Activated T-helper 17 cell treated with anti-CD3 and anti-CD28 coated beads, Interleukin-2, amount 50 U/mL, for 72 hours (primary cell): ENCODE data around the gene ADD3. TPM values are rescaled to one million over a fixed set of nuclear protein-coding genes. Genes with fewer than 3 reads are reported as not detected.
"Not testable (repeated sequence)": the region's sequence is repeated elsewhere in the genome, so short reads cannot be mapped to it uniquely, and the experiment has no call there.

Experiments used
- ATAC-seq: fragments of 150-1000 bp; cut with Tn5 transposase; replicated peaks from 2 replicates; pipeline ENCODE4 v1.10.0; 2021; ENCODE audit warnings: mild to moderate bottlenecking, moderate library complexity
- H3K27ac Mint-ChIP-seq: one replicate; pipeline ENCODE4 v1.8.0; 2022; ENCODE audit warnings: mixed read lengths
- H3K27me3 Mint-ChIP-seq: one replicate; pipeline ENCODE4 v1.8.0; 2022; ENCODE audit warnings: mixed read lengths
- H3K36me3 Mint-ChIP-seq: one replicate; pipeline ENCODE4 v1.8.0; 2022; ENCODE audit warnings: low read depth, mild to moderate bottlenecking, mixed read lengths
- H3K4me1 Mint-ChIP-seq: one replicate; pipeline ENCODE4 v1.8.0; 2022; ENCODE audit warnings: mixed read lengths
- H3K4me3 Mint-ChIP-seq: one replicate; pipeline ENCODE4 v1.8.0; 2022; ENCODE audit warnings: mild to moderate bottlenecking, mixed read lengths
- H3K9me3 Mint-ChIP-seq: one replicate; pipeline ENCODE4 v1.8.0; 2022; ENCODE audit warnings: mixed read lengths
- total RNA-seq, 2 donors: library from RNA; stranded (reverse); gene quantifications; one replicate each; pipeline ENCODE4 v1.2.3, GENCODE V29; 2022

The ADD3 gene
- total RNA-seq, 2 donors from 2014 or later, result 115 to 119 TPM

- no peaks in the 10 kb centered on the region for H3K4me1 Mint-ChIP-seq
- H3K4me3 Mint-ChIP-seq, result no peak overlapping the region
- H3K27ac Mint-ChIP-seq, result no peak overlapping the region
- H3K9me3 Mint-ChIP-seq, result no peaks in the 10 kb centered on the region
- ATAC-seq, result no peak
- peaks cover 4% of the 10 kb centered on the region for H3K27me3 Mint-ChIP-seq
- no peaks in the 10 kb centered on the region for H3K36me3 Mint-ChIP-seq
Observed at GRCh38 chr10:109971634-109972033, 36.1 kb upstream of the ADD3 start.

GRCh38 chr10:109972372-109973001, 35.3 kb upstream of the ADD3 start:
- no peak for ATAC-seq
- Mint-ChIP-seq H3K27me3 (peaks cover 4% of the 10 kb centered on the region), H3K27ac (no peak overlapping the region)

GRCh38 chr10:109973326-109973829, 34.4 kb upstream of the ADD3 start:
- Mint-ChIP-seq H3K36me3 (no peaks in the 10 kb centered on the region), H3K27me3 (peaks cover 4% of the 10 kb centered on the region), H3K4me3 (no peak overlapping the region), H3K4me1 (no peaks in the 10 kb centered on the region), H3K9me3 (no peaks in the 10 kb centered on the region), H3K27ac (no peak overlapping the region)
- ATAC-seq, result no peak

More at GRCh38 chr10:109972372-109973001, 35.3 kb upstream of the ADD3 start:
- Mint-ChIP-seq H3K4me1 (no peaks in the 10 kb centered on the region), H3K36me3 (no peaks in the 10 kb centered on the region), H3K9me3 (no peaks in the 10 kb centered on the region), H3K4me3 (no peak overlapping the region)

- ATAC-seq, result no peak
- H3K27ac Mint-ChIP-seq, result no peak overlapping the region
- H3K4me3 Mint-ChIP-seq, result no peak overlapping the region
- H3K36me3 Mint-ChIP-seq, result no peaks in the 10 kb centered on the region
- peaks cover under 1% of the 10 kb centered on the region for H3K4me1 Mint-ChIP-seq
- H3K9me3 Mint-ChIP-seq, result no peaks in the 10 kb centered on the region
- no peaks in the 10 kb centered on the region for H3K27me3 Mint-ChIP-seq
Observed at GRCh38 chr10:109974504-109975191, 33.1 kb upstream of the ADD3 start.

- H3K4me1 Mint-ChIP-seq, result peaks cover 4% of the 10 kb centered on the region
- no peak overlapping the region for H3K4me3 Mint-ChIP-seq
- no peak for ATAC-seq
- H3K36me3 Mint-ChIP-seq, result no peaks in the 10 kb centered on the region
- H3K27me3 Mint-ChIP-seq, result no peaks in the 10 kb centered on the region
- H3K9me3 Mint-ChIP-seq, result no peaks in the 10 kb centered on the region
- H3K27ac Mint-ChIP-seq, result no peak overlapping the region
Observed at GRCh38 chr10:109975244-109976190, 32.3 kb upstream of the ADD3 start.

GRCh38 chr10:109976681-109977080, 31.1 kb upstream of the ADD3 start:
- Mint-ChIP-seq H3K4me3 (no peak overlapping the region), H3K27ac (no peak overlapping the region), H3K27me3 (no peaks in the 10 kb centered on the region), H3K36me3 (no peaks in the 10 kb centered on the region), H3K9me3 (no peaks in the 10 kb centered on the region), H3K4me1 (peaks cover 4% of the 10 kb centered on the region)
- ATAC-seq, result no peak

GRCh38 chr10:109977382-109977806, 30.4 kb upstream of the ADD3 start:
- Mint-ChIP-seq H3K4me1 (peaks cover 4% of the 10 kb centered on the region), H3K36me3 (no peaks in the 10 kb centered on the region), H3K27ac (no peak overlapping the region), H3K9me3 (no peaks in the 10 kb centered on the region), H3K27me3 (no peaks in the 10 kb centered on the region), H3K4me3 (no peak overlapping the region)
- no peak for ATAC-seq

GRCh38 chr10:109978481-109978880, 29.3 kb upstream of the ADD3 start:
- Mint-ChIP-seq H3K4me1 (peaks cover 4% of the 10 kb centered on the region), H3K27me3 (no peaks in the 10 kb centered on the region), H3K36me3 (no peaks in the 10 kb centered on the region), H3K9me3 (no peaks in the 10 kb centered on the region), H3K27ac (no peak overlapping the region), H3K4me3 (no peak overlapping the region)
- peak; percentile 44 for ATAC-seq

GRCh38 chr10:109979215-109979614, 28.6 kb upstream of the ADD3 start:
- H3K9me3 Mint-ChIP-seq, result no peaks in the 10 kb centered on the region
- peaks cover 4% of the 10 kb centered on the region for H3K4me1 Mint-ChIP-seq
- no peaks in the 10 kb centered on the region for H3K27me3 Mint-ChIP-seq
- H3K4me3 Mint-ChIP-seq, result no peak overlapping the region
- no peaks in the 10 kb centered on the region for H3K36me3 Mint-ChIP-seq
- H3K27ac Mint-ChIP-seq, result no peak overlapping the region
- no peak for ATAC-seq

- no peak overlapping the region for H3K27ac Mint-ChIP-seq
- peaks cover 4% of the 10 kb centered on the region for H3K4me1 Mint-ChIP-seq
- no peaks in the 10 kb centered on the region for H3K9me3 Mint-ChIP-seq
- no peak overlapping the region for H3K4me3 Mint-ChIP-seq
- H3K27me3 Mint-ChIP-seq, result no peaks in the 10 kb centered on the region
- H3K36me3 Mint-ChIP-seq, result no peaks in the 10 kb centered on the region
- ATAC-seq, result no peak
Observed at GRCh38 chr10:109981650-109982049, 26.1 kb upstream of the ADD3 start.

- Mint-ChIP-seq H3K27me3 (no peaks in the 10 kb centered on the region), H3K4me1 (peaks cover 4% of the 10 kb centered on the region), H3K4me3 (no peak overlapping the region), H3K36me3 (no peaks in the 10 kb centered on the region), H3K9me3 (no peaks in the 10 kb centered on the region), H3K27ac (no peak overlapping the region)
- no peak for ATAC-seq
Observed at GRCh38 chr10:109982123-109982522, 25.7 kb upstream of the ADD3 start.

- Mint-ChIP-seq H3K27ac (no peak overlapping the region), H3K36me3 (no peaks in the 10 kb centered on the region), H3K4me1 (peaks cover 4% of the 10 kb centered on the region), H3K27me3 (no peaks in the 10 kb centered on the region), H3K9me3 (no peaks in the 10 kb centered on the region), H3K4me3 (no peak overlapping the region)
- ATAC-seq, result no peak
Observed at GRCh38 chr10:109982812-109983211, 25.0 kb upstream of the ADD3 start.

GRCh38 chr10:109984013-109984412, 23.8 kb upstream of the ADD3 start:
- no peak for ATAC-seq
- Mint-ChIP-seq H3K36me3 (no peaks in the 10 kb centered on the region), H3K4me1 (peaks cover 4% of the 10 kb centered on the region), H3K27me3 (no peaks in the 10 kb centered on the region), H3K27ac (no peak overlapping the region), H3K9me3 (no peaks in the 10 kb centered on the region), H3K4me3 (no peak overlapping the region)

- not testable (repeated sequence) for H3K27ac Mint-ChIP-seq, ATAC-seq, H3K9me3 Mint-ChIP-seq, H3K4me1 Mint-ChIP-seq, H3K36me3 Mint-ChIP-seq, H3K27me3 Mint-ChIP-seq, H3K4me3 Mint-ChIP-seq
Observed at GRCh38 chr10:109985768-109986167, 22.0 kb upstream of the ADD3 start.
